Esophagus muscularis mucosa (tissue), 3 donors: Measurements from ENCODE around the gene SLC12A2.

ENCODE experiments used
- POLR2A ChIP-seq: fragments of 450-650 bp; IDR thresholded peaks from one replicate; pipeline ENCODE4 v1.6.1; 2017; ENCODE audit warnings: antibody characterized with exemption, moderate library complexity, mild to moderate bottlenecking, low read depth
- POLR2AphosphoS5 ChIP-seq, 2 donors: sonication (generic); formaldehyde crosslinking; IDR thresholded peaks; one replicate each; pipeline ENCODE4 v1.6.1; 2017; ENCODE audit warnings: antibody characterized with exemption in 2 of 2
- TF ChIP-seq, protein P1 (sequence below), 3 experiments: fragments of 200-600 bp in 2 of 3; fragments of 450-650 bp in 1 of 3; sonication (generic) in 2 of 3; IDR thresholded peaks; one replicate each; pipeline ENCODE4 v1.5.1; 2017 to 2019; ENCODE audit warnings: antibody characterized with exemption in 3 of 3, mild to moderate bottlenecking in 2 of 3, moderate library complexity in 1 of 3

DNA sequence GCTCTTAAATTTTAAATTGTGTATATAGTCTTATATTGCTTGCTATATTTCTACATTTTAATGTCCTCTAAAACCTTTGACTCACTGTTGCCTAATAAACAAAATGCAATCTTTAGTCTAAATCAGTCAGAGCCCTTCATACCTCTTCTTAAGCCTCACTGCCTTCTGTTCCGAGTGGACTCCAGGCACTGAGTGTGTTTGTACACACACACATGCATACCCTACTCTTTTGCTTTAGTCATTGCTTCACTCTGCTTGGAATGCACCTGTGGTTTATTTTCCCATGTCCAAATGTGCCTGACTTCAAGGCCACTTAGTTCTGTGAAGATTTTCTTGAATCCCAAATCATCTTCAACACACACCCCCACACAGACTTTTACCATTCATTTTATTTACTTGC lies 60.9 kb downstream of the SLC12A2 start:
- no peak for TF ChIP-seq POLR2A
- TF ChIP-seq, protein P1, sequence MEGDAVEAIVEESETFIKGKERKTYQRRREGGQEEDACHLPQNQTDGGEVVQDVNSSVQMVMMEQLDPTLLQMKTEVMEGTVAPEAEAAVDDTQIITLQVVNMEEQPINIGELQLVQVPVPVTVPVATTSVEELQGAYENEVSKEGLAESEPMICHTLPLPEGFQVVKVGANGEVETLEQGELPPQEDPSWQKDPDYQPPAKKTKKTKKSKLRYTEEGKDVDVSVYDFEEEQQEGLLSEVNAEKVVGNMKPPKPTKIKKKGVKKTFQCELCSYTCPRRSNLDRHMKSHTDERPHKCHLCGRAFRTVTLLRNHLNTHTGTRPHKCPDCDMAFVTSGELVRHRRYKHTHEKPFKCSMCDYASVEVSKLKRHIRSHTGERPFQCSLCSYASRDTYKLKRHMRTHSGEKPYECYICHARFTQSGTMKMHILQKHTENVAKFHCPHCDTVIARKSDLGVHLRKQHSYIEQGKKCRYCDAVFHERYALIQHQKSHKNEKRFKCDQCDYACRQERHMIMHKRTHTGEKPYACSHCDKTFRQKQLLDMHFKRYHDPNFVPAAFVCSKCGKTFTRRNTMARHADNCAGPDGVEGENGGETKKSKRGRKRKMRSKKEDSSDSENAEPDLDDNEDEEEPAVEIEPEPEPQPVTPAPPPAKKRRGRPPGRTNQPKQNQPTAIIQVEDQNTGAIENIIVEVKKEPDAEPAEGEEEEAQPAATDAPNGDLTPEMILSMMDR (IDR thresholded peaks at IDR 0.05), result no peak
- no peak for TF ChIP-seq POLR2AphosphoS5 (IDR thresholded peaks at IDR 0.05)
